K562 (cell line): ENCODE data around the gene PCNX3. TPM values are rescaled to one million over a fixed set of nuclear protein-coding genes. Genes with fewer than 3 reads are reported as not detected.
A peak's percentile ranks its signal among the peaks of the same experiment; 100 is the strongest.

ENCODE experiments used
- CBFA2T2 ChIP-seq: fragments of 450-650 bp; conservative IDR thresholded peaks from 2 replicates; pipeline ENCODE4 v1.6.1; 2017; ENCODE audit warnings: mild to moderate bottlenecking
- COPS2 ChIP-seq: fragments of 450-650 bp; conservative IDR thresholded peaks from 2 replicates; pipeline ENCODE4 v1.6.1; 2016; ENCODE audit warnings: mild to moderate bottlenecking, moderate library complexity
- DACH1 ChIP-seq: fragments of 450-650 bp; IDR thresholded peaks from 2 replicates; pipeline ENCODE4 v1.6.1; 2018; ENCODE audit not compliant: partially characterized antibody
- L3MBTL2 ChIP-seq: fragments of 450-650 bp; IDR thresholded peaks from 2 replicates; pipeline ENCODE4 v1.6.1; 2016; ENCODE audit warnings: mild to moderate bottlenecking, moderate library complexity
- NFYB ChIP-seq: IDR thresholded peaks from 2 replicates; pipeline ENCODE4 v1.6.1; 2011; ENCODE audit warnings: mild to moderate bottlenecking, moderate library complexity; ENCODE audit not compliant: insufficient read length; ENCODE audit errors: extremely low read depth
- POLR2G ChIP-seq: fragments of 200-400 bp; formaldehyde crosslinking; IDR thresholded peaks from 2 replicates; pipeline ENCODE4 v1.6.1; 2017; ENCODE audit warnings: low read depth, mild to moderate bottlenecking, antibody characterized with exemption, low read length, moderate library complexity
- POLR3A ChIP-seq: IDR thresholded peaks from 2 replicates; pipeline ENCODE4 v1.6.1; 2011; ENCODE audit warnings: borderline replicate concordance, mild to moderate bottlenecking, moderate library complexity; ENCODE audit not compliant: insufficient read length, insufficient read depth; ENCODE audit errors: extremely low read depth
- SAFB2 ChIP-seq: fragments of 200-400 bp; formaldehyde crosslinking; IDR thresholded peaks from 2 replicates; pipeline ENCODE4 v1.6.1; 2018; ENCODE audit warnings: borderline replicate concordance, low read length, low read depth, moderate library complexity; ENCODE audit not compliant: severe bottlenecking
- STAT5B ChIP-seq: fragments of 250-450 bp; sonication (Bioruptor Pico); IDR thresholded peaks from 2 replicates; pipeline ENCODE4 v1.8.0; 2021; ENCODE audit warnings: mild to moderate bottlenecking, inconsistent platforms
- ZNF324 ChIP-seq: fragments of 250-450 bp; sonication (Bioruptor Pico); IDR thresholded peaks from 2 replicates; pipeline ENCODE4 v1.4.0; 2020; ENCODE audit warnings: mild to moderate bottlenecking
- ZNF561 ChIP-seq: fragments of 450-650 bp; formaldehyde crosslinking; conservative IDR thresholded peaks from 2 replicates; pipeline ENCODE4 v1.4.0; 2020; ENCODE audit warnings: mild to moderate bottlenecking, moderate library complexity
- ZNF589 ChIP-seq: fragments of 200-800 bp; sonication (Bioruptor generic); IDR thresholded peaks from 2 replicates; pipeline ENCODE4 v1.6.1; 2016; ENCODE audit warnings: low read depth, missing genetic modification characterization, missing compliant biosample characterization
- polyA plus RNA-seq, 8 experiments: library from polyadenylated mRNA; depleted of rRNA in 4 of 8; stranded (reverse) in 5 of 8; unstranded in 3 of 8; fragments of >200 nt; fragmentation: Nextera tagmentation in 2 of 8; fragmentation: Illumina TruSeq in 1 of 8; extraction: Ambion mirVana in 2 of 8; extraction: Trizol in 1 of 8; gene quantifications; 2 replicates each; pipeline versions ENCODE4 v1.2.1 to v1.2.3, GENCODE V29; 2011 to 2014; ENCODE audit warnings: inconsistent platforms in 1 of 8, missing spikeins in 1 of 8
- total RNA-seq, 7 experiments: library from RNA; depleted of rRNA in 6 of 7; stranded (reverse); fragments of >200 nt in 6 of 7; fragmentation: Illumina TruSeq in 2 of 7; extraction: Trizol in 2 of 7; gene quantifications; 2 replicates each; pipeline versions ENCODE4 v1.2.1 to v1.2.3, GENCODE V29; 2011 to 2021; ENCODE audit warnings: low replicate concordance in 1 of 7
- TF ChIP-seq, protein P1 (sequence below): fragments of 450-650 bp; IDR thresholded peaks from one replicate; pipeline ENCODE4 v1.6.1; 2018; ENCODE audit warnings: mild to moderate bottlenecking, moderate library complexity; ENCODE audit not compliant: partially characterized antibody
- TF ChIP-seq, protein P2 (sequence below): IDR thresholded peaks from 2 replicates; pipeline ENCODE4 v1.6.1; 2014; ENCODE audit warnings: antibody characterized with exemption
- TF ChIP-seq, protein P3 (sequence below): IDR thresholded peaks from 2 replicates; pipeline ENCODE4 v1.6.1; 2011; ENCODE audit not compliant: insufficient read length; ENCODE audit errors: extremely low read depth
- TF ChIP-seq, protein P4 (sequence below): fragments of 450-650 bp; IDR thresholded peaks from 2 replicates; pipeline ENCODE4 v1.6.1; 2016; ENCODE audit warnings: borderline replicate concordance

The PCNX3 gene
- total and polyA plus RNA-seq, 9 of the 15 experiments (the other 6 are each of a cell fraction or from before 2014, with no cell fraction given): 0.11 to 47.8 (median 12.8) TPM

DNA sequence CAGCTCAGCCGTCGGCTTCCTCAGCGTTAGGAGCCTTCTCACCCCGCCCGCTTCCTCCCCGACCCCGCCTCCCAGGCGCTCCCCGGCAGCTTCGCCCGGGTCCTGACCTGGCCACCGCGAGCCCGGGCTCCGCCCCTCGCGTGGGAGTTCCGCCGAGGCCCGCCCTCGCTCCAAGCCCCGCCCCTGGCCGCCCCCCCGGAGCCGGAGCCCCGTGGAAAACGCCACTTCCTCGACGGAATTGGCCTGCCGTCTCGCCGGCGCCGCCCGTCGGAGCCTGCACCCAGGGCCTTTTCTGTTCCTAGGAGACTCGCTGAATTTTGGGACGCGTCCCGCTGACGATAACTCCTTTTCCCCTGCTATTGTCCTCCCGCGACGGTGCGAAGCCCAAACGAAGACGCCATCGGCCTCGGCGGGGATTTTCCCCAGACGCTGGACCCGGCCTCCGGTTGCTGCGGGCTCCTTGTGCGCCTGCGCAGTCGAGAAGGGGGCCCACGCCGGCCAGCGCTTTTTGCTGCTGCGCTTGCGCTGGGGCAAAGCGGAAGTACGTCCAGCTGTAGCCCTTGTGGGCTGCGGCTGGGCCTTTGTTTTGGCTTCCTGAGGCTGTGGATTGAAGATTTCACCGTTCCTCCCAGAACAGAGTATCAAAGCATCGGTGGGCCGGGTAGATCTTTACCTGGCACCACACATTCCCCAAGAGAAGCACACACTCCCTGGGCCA lies 37.1 kb downstream of the PCNX3 start (continued):
- TF ChIP-seq, protein P1, sequence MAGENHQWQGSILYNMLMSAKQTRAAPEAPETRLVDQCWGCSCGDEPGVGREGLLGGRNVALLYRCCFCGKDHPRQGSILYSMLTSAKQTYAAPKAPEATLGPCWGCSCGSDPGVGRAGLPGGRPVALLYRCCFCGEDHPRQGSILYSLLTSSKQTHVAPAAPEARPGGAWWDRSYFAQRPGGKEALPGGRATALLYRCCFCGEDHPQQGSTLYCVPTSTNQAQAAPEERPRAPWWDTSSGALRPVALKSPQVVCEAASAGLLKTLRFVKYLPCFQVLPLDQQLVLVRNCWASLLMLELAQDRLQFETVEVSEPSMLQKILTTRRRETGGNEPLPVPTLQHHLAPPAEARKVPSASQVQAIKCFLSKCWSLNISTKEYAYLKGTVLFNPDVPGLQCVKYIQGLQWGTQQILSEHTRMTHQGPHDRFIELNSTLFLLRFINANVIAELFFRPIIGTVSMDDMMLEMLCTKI: no peak
- TF ChIP-seq, protein P2, sequence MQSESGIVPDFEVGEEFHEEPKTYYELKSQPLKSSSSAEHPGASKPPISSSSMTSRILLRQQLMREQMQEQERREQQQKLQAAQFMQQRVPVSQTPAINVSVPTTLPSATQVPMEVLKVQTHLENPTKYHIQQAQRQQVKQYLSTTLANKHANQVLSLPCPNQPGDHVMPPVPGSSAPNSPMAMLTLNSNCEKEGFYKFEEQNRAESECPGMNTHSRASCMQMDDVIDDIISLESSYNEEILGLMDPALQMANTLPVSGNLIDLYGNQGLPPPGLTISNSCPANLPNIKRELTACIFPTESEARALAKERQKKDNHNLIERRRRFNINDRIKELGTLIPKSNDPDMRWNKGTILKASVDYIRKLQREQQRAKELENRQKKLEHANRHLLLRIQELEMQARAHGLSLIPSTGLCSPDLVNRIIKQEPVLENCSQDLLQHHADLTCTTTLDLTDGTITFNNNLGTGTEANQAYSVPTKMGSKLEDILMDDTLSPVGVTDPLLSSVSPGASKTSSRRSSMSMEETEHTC: no peak
- TF ChIP-seq ZNF561 (CRISPR knock-in tag) (no peak), POLR2G (peak; percentile 97), L3MBTL2 (peak; percentile 92), SAFB2 (no peak), DACH1 (peak; percentile 55), STAT5B (no peak), ZNF324 (CRISPR knock-in tag) (no peak), NFYB (no peak), COPS2 (no peak), CBFA2T2 (no peak), ZNF589 (CRISPR knock-in tag) (no peak), POLR3A (no peak)
- TF ChIP-seq, protein P3, sequence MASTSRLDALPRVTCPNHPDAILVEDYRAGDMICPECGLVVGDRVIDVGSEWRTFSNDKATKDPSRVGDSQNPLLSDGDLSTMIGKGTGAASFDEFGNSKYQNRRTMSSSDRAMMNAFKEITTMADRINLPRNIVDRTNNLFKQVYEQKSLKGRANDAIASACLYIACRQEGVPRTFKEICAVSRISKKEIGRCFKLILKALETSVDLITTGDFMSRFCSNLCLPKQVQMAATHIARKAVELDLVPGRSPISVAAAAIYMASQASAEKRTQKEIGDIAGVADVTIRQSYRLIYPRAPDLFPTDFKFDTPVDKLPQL: no peak
- TF ChIP-seq, protein P4, sequence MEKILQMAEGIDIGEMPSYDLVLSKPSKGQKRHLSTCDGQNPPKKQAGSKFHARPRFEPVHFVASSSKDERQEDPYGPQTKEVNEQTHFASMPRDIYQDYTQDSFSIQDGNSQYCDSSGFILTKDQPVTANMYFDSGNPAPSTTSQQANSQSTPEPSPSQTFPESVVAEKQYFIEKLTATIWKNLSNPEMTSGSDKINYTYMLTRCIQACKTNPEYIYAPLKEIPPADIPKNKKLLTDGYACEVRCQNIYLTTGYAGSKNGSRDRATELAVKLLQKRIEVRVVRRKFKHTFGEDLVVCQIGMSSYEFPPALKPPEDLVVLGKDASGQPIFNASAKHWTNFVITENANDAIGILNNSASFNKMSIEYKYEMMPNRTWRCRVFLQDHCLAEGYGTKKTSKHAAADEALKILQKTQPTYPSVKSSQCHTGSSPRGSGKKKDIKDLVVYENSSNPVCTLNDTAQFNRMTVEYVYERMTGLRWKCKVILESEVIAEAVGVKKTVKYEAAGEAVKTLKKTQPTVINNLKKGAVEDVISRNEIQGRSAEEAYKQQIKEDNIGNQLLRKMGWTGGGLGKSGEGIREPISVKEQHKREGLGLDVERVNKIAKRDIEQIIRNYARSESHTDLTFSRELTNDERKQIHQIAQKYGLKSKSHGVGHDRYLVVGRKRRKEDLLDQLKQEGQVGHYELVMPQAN: peak; percentile 69
